Transverse colon (tissue), 3 donors: ENCODE measurements around the gene ZNF155.
"Not testable (repeated sequence)": the region's sequence is repeated elsewhere in the genome, so short reads cannot be mapped to it uniquely, and the experiment has no call there.

Source experiments
- EP300 ChIP-seq: sonication (generic); formaldehyde crosslinking; IDR thresholded peaks from one replicate; pipeline ENCODE4 v1.6.1; 2017; ENCODE audit warnings: antibody characterized with exemption, low read depth
- TF ChIP-seq, protein P1 (sequence below), 5 experiments: fragments of 200-600 bp in 3 of 5; fragments of 450-650 bp in 2 of 5; sonication (generic) in 3 of 5; IDR thresholded peaks; 1 replicate in 2 of 5; 2 replicates in 3 of 5; pipeline ENCODE4 v1.5.1; 2016 to 2017; ENCODE audit warnings: antibody characterized with exemption in 5 of 5, inconsistent platforms in 3 of 5, mild to moderate bottlenecking in 2 of 5, moderate library complexity in 1 of 5

DNA sequence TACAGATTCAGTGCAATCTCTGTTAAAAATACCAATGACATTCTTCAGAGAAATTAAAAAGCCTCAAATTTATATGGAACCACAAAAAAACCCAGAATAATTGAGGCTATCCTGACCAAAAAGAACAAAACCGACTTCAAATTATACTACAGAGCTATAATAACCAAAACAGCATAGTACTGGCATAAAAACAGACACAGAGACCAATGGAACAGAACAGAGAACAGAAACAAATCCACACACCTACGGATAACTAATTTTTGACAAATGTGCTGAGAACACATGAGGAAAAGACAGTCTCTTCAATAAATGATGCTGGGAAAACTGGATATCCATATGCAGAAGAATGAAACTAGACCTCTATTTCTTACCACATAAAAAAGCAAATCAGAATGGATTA is 34.2 kb upstream of the ZNF155 start:
- TF ChIP-seq, protein P1, sequence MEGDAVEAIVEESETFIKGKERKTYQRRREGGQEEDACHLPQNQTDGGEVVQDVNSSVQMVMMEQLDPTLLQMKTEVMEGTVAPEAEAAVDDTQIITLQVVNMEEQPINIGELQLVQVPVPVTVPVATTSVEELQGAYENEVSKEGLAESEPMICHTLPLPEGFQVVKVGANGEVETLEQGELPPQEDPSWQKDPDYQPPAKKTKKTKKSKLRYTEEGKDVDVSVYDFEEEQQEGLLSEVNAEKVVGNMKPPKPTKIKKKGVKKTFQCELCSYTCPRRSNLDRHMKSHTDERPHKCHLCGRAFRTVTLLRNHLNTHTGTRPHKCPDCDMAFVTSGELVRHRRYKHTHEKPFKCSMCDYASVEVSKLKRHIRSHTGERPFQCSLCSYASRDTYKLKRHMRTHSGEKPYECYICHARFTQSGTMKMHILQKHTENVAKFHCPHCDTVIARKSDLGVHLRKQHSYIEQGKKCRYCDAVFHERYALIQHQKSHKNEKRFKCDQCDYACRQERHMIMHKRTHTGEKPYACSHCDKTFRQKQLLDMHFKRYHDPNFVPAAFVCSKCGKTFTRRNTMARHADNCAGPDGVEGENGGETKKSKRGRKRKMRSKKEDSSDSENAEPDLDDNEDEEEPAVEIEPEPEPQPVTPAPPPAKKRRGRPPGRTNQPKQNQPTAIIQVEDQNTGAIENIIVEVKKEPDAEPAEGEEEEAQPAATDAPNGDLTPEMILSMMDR (IDR thresholded peaks at IDR 0.05), result not testable (repeated sequence)
- TF ChIP-seq EP300, result not testable (repeated sequence)
